Hepatic stellate cell (primary cell): ENCODE data around the gene SNUPN.
A peak's percentile ranks its signal among the peaks of the same experiment; 100 is the strongest.

Source experiments
- DNase-seq: peaks from one replicate; pipeline ENCODE4 v3.0.0; 2011; ENCODE audit warnings: low spot score

The SNUPN gene

GRCh38 chr15:75625542-75626347 is at the start of gene SNUPN:
Gene SNUPN (minus strand): TSS chr15:75625725. CDS start chr15:75621051, 4,674 bp downstream.
- DNase-seq = peak; percentile 94

- no peak for DNase-seq
Observed at GRCh38 chr15:75674366-75674765, 48.8 kb upstream of the SNUPN start.

- peak; percentile 94 for DNase-seq
Observed at GRCh38 chr15:75673426-75674235, 48.1 kb upstream of the SNUPN start.

GRCh38 chr15:75672646-75673425 is 47.3 kb upstream of the SNUPN start:
- DNase-seq = peak; percentile 88

GRCh38 chr15:75671730-75672602 is 46.4 kb upstream of the SNUPN start:
- DNase-seq = peak; percentile 70

- no peak for DNase-seq
Observed at GRCh38 chr15:75669879-75670212, 44.3 kb upstream of the SNUPN start.

- no peak for DNase-seq
Observed at GRCh38 chr15:75669191-75669878, 43.8 kb upstream of the SNUPN start.

GRCh38 chr15:75666823-75667501 is 41.4 kb upstream of the SNUPN start:
- peak; percentile 99 for DNase-seq

GRCh38 chr15:75663931-75664421 is 38.5 kb upstream of the SNUPN start:
- DNase-seq = no peak

GRCh38 chr15:75662823-75663519 is 37.4 kb upstream of the SNUPN start:
- no peak for DNase-seq

GRCh38 chr15:75661756-75662140 is 36.2 kb upstream of the SNUPN start:
- no peak for DNase-seq

GRCh38 chr15:75661100-75661755 is 35.7 kb upstream of the SNUPN start:
- DNase-seq = peak; percentile 91

- no peak for DNase-seq
Observed at GRCh38 chr15:75659928-75660645, 34.6 kb upstream of the SNUPN start.

GRCh38 chr15:75659141-75659771 is 33.7 kb upstream of the SNUPN start:
- DNase-seq = no peak

GRCh38 chr15:75656813-75657212 is 31.3 kb upstream of the SNUPN start:
- no peak for DNase-seq

GRCh38 chr15:75656331-75656730 is 30.8 kb upstream of the SNUPN start:
- no peak for DNase-seq

- no peak for DNase-seq
Observed at GRCh38 chr15:75655931-75656330, 30.4 kb upstream of the SNUPN start.
